K562 (cell line): ENCODE results near the gene HS3ST3B1. TPM values are rescaled to one million over a fixed set of nuclear protein-coding genes. Genes with fewer than 3 reads are reported as not detected.

ENCODE experiments used
- ATAC-seq: fragments of 200-7000 bp; cut with Tn5 transposase; 3 replicates; pipeline ENCODE4 v1.9.1; 2020; ENCODE audit warnings: moderate library complexity
- BruUV-seq: library from RNA; stranded (reverse); fragments of 400-500 nt; replicated peaks from 2 replicates; lab custom pipeline; 2021; lab: Mats Ljungman, UMichigan
- CTCF ChIA-PET: fragments of 300-600 bp; formaldehyde crosslinking; extraction: SDS; loops from one replicate; lab custom pipeline; 2021; ENCODE audit warnings: low intra/inter-chr PET ratio; lab: Yijun Ruan, JAX
- POLR2A ChIA-PET: fragments of 300-600, 350-650 bp; sonication (Branson Sonifier 250); formaldehyde crosslinking; extraction: SDS; loops from one replicate; lab custom pipeline; 2021; ENCODE audit warnings: antibody characterized with exemption, inconsistent platforms; lab: Yijun Ruan, JAX
- DNase-seq, 4 experiments: peaks; one replicate each; pipeline versions ENCODE4 v3.0.0 to v3.0.0-alpha.2; 2011 to 2018; ENCODE audit warnings: low spot score in 3 of 4, mixed read lengths in 3 of 4; ENCODE audit errors: extremely low read depth in 1 of 4
- FAIRE-seq: peaks from 2 replicates; lab custom pipeline; 2011; peaks lifted over from hg19 to GRCh38; lab: Jason Lieb, UNC
- H2AFZ ChIP-seq: 2 replicates; pipeline ENCODE4 v1.6.0; 2011; ENCODE audit warnings: low read depth, low read length, control low read depth, inconsistent platforms
- H3K27ac ChIP-seq: fragments of 200-600 bp; 3 replicates; pipeline ENCODE4 v1.8.0; 2011; ENCODE audit warnings: low read depth, mild to moderate bottlenecking, control low read depth, inconsistent platforms, low read length, moderate library complexity, mixed read lengths; ENCODE audit errors: extremely low read depth
- H3K27me3 ChIP-seq, 2 experiments: fragments of 300-600 bp in 1 of 2; 2 replicates in 1 of 2; 3 replicates in 1 of 2; pipeline versions ENCODE4 v1.6.0 to v1.8.0; 2011; ENCODE audit warnings: inconsistent platforms in 2 of 2, low read length in 2 of 2, mild to moderate bottlenecking in 1 of 2, mixed read lengths in 1 of 2, moderate library complexity in 1 of 2; ENCODE audit not compliant: control insufficient read depth in 2 of 2, insufficient read depth in 2 of 2
- H3K36me3 ChIP-seq: fragments of 300-600 bp; 3 replicates; pipeline ENCODE4 v1.8.0; 2011; ENCODE audit warnings: mild to moderate bottlenecking, low read length, inconsistent platforms; ENCODE audit not compliant: control insufficient read depth, insufficient read depth
- H3K4me1 ChIP-seq, 2 experiments: fragments of 200-600 bp in 1 of 2; replicated peaks in 1 of 2; 2 replicates in 1 of 2; 3 replicates in 1 of 2; pipeline versions ENCODE4 v1.5.1 to v1.8.0; 2011; ENCODE audit warnings: inconsistent platforms in 2 of 2, low read length in 2 of 2, mild to moderate bottlenecking in 1 of 2, mixed read lengths in 1 of 2, moderate library complexity in 1 of 2; ENCODE audit not compliant: control insufficient read depth in 2 of 2, insufficient read depth in 2 of 2
- H3K4me2 ChIP-seq: 2 replicates; pipeline ENCODE4 v1.6.1; 2011; ENCODE audit warnings: low read length, control low read depth, inconsistent platforms, mixed read lengths; ENCODE audit not compliant: insufficient read depth
- H3K4me3 ChIP-seq: fragments of 200-600 bp; sonication (generic), shearing (Covaris generic); 2 replicates; pipeline ENCODE4 v1.5.1; 2016; ENCODE audit warnings: control low read depth, inconsistent platforms
- H3K79me2 ChIP-seq: fragments of 200-600 bp; 3 replicates; pipeline ENCODE4 v1.8.0; 2011; ENCODE audit warnings: low read length, inconsistent platforms; ENCODE audit not compliant: control insufficient read depth, insufficient read depth
- H3K9ac ChIP-seq, 2 experiments: 2 replicates each; pipeline versions ENCODE4 v1.6.0 to v1.6.1; 2011; ENCODE audit warnings: low read depth in 2 of 2, low read length in 2 of 2, control low read depth in 1 of 2, inconsistent platforms in 1 of 2, mild to moderate bottlenecking in 1 of 2, mixed read lengths in 1 of 2; ENCODE audit not compliant: insufficient read depth in 1 of 2
- H3K9me1 ChIP-seq: one replicate; pipeline ENCODE4 v1.6.0; 2011; ENCODE audit warnings: inconsistent platforms, mild to moderate bottlenecking, low read length, moderate library complexity; ENCODE audit not compliant: control insufficient read depth, insufficient read depth
- H3K9me3 ChIP-seq: replicated peaks from 2 replicates; pipeline ENCODE4 v1.5.1; 2011; ENCODE audit warnings: low read depth, low read length, inconsistent platforms; ENCODE audit not compliant: control insufficient read depth, insufficient read depth
- H4K20me1 ChIP-seq: replicated peaks from 2 replicates; pipeline ENCODE4 v1.6.1; 2011; ENCODE audit warnings: low read length, inconsistent platforms, mixed read lengths; ENCODE audit not compliant: control insufficient read depth, insufficient read depth
- NFATC3 ChIP-seq: fragments of 450-650 bp; IDR thresholded peaks from 2 replicates; pipeline ENCODE4 v1.6.1; 2017; ENCODE audit warnings: mild to moderate bottlenecking
- PRPF4 ChIP-seq: fragments of 200-400 bp; formaldehyde crosslinking; IDR thresholded peaks from one replicate; pipeline ENCODE4 v1.6.1; 2017; ENCODE audit warnings: low read length, low read depth, mild to moderate bottlenecking; ENCODE audit not compliant: insufficient read depth, poor library complexity, severe bottlenecking
- SNIP1 ChIP-seq: fragments of 450-650 bp; IDR thresholded peaks from 2 replicates; pipeline ENCODE4 v1.7.1; 2017; ENCODE audit warnings: low read depth, mild to moderate bottlenecking
- ZNF239 ChIP-seq: fragments of 250-450 bp; sonication (Bioruptor Pico); IDR thresholded peaks from 2 replicates; pipeline ENCODE4 v1.4.0; 2020; ENCODE audit warnings: mild to moderate bottlenecking
- WGBS: fragments of 100-300 bp; shearing (Covaris generic); methylation state at CpG from one replicate; pipeline ENCODE4 v1.1.6; 2016; ENCODE audit warnings: low coverage, mixed read lengths; ENCODE audit not compliant: insufficient coverage; ENCODE audit errors: missing lambda C conversion rate; 5-methylcytosine and 5-hydroxymethylcytosine counted together
- in situ Hi-C: fragments of 300-500 bp; cut with MboI; formaldehyde crosslinking; loops from 4 replicates; pipeline ENCODE4 v1.15.0; 2018; ENCODE audit warnings: inconsistent platforms, mixed read lengths
- intact Hi-C: fragments of 100-400 bp; cut with micrococcal nuclease; formaldehyde crosslinking; loops from 2 replicates; pipeline ENCODE4 v1.14.2; 2022
- polyA plus RNA-seq, 8 experiments: library from polyadenylated mRNA; depleted of rRNA in 4 of 8; stranded (reverse) in 5 of 8; unstranded in 3 of 8; fragments of >200 nt; fragmentation: Nextera tagmentation in 2 of 8; fragmentation: Illumina TruSeq in 1 of 8; extraction: Ambion mirVana in 2 of 8; extraction: Trizol in 1 of 8; gene quantifications; 2 replicates each; pipeline versions ENCODE4 v1.2.1 to v1.2.3, GENCODE V29; 2011 to 2014; ENCODE audit warnings: inconsistent platforms in 1 of 8, missing spikeins in 1 of 8
- total RNA-seq, 7 experiments: library from RNA; depleted of rRNA in 6 of 7; stranded (reverse); fragments of >200 nt in 6 of 7; fragmentation: Illumina TruSeq in 2 of 7; extraction: Trizol in 2 of 7; gene quantifications; 2 replicates each; pipeline versions ENCODE4 v1.2.1 to v1.2.3, GENCODE V29; 2011 to 2021; ENCODE audit warnings: low replicate concordance in 1 of 7
- TF ChIP-seq, protein P1 (sequence below): sonication (generic); formaldehyde crosslinking; IDR thresholded peaks from 2 replicates; pipeline ENCODE4 v1.8.0; 2022; ENCODE audit warnings: mild to moderate bottlenecking, missing genetic modification reagents
- TF ChIP-seq, protein P2 (sequence below): fragments of 450-650 bp; IDR thresholded peaks from 2 replicates; pipeline ENCODE4 v1.6.1; 2016; ENCODE audit warnings: mild to moderate bottlenecking
- TF ChIP-seq, protein P3 (sequence below), 2 experiments: IDR thresholded peaks; 2 replicates each; pipeline ENCODE4 v1.6.1; 2012; ENCODE audit warnings: improper control_type of control experiment in 2 of 2, low read depth in 2 of 2, low read length in 2 of 2, borderline replicate concordance in 1 of 2
- TF ChIP-seq, protein P4 (sequence below): fragments of 450-650 bp; IDR thresholded peaks from 2 replicates; pipeline ENCODE4 v1.6.1; 2017; ENCODE audit warnings: antibody characterized with exemption, mild to moderate bottlenecking

HS3ST3B1 gene
- total and polyA plus RNA-seq, 9 of the 15 experiments (the other 6 are each of a cell fraction or from before 2014, with no cell fraction given), result 1.9 to 12.9 (median 3.7) TPM

DNA sequence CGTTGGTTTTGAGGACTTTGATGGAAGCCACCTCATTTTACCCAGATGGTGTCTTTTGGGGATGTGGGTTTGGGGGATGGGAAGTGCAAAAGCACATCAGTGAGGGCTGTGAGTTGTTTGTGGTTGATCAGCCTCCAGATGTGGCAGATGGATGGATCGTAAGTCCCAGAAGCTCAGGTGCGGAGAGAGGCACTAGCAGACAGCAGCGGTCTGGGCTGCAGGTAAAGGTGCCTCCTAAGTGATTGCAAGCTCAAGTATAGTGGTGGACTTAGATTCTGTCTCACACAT, 18.0 kb downstream of the HS3ST3B1 start:
- intact Hi-C loops, result no loop called here
- ChIA-PET CTCF (no interaction called here), POLR2A (interaction anchor here (0.8 to 1.0 kb wide), 2 partner anchors 9 to 1097 kb away, joined by 3 to 4 read pairs; no protein-coding TSS in a partner anchor)
- Histone ChIP-seq H3K27me3 (no peaks in the 10 kb centered on the region), H3K4me2 (no peak overlapping the region), H3K4me3 (no peak overlapping the region), H3K79me2 (no peaks in the 10 kb centered on the region; the same call in 1 of the 3 replicates), H3K4me1 (peaks cover 0 to 12% of the 10 kb centered on the region in 2 experiments; a peak in 3 of 5 replicates), H3K9me3 (no peaks in the 10 kb centered on the region), H2AFZ (no peak overlapping the region), H3K36me3 (no peaks in the 10 kb centered on the region; the same call in 2 of the 3 replicates), H4K20me1 (no peaks in the 10 kb centered on the region), H3K9me1 (no peaks in the 10 kb centered on the region), H3K9ac (no peak overlapping the region), H3K27ac (no peak overlapping the region)
- 96% methylated on average over 4 of the region's 4 CpGs for WGBS
- BruUV-seq, result no TSS peak
- in situ Hi-C loops, result no loop called here
- DNase-seq (no peak), FAIRE-seq (no peak), ATAC-seq (no peak)
- TF ChIP-seq, protein P1, sequence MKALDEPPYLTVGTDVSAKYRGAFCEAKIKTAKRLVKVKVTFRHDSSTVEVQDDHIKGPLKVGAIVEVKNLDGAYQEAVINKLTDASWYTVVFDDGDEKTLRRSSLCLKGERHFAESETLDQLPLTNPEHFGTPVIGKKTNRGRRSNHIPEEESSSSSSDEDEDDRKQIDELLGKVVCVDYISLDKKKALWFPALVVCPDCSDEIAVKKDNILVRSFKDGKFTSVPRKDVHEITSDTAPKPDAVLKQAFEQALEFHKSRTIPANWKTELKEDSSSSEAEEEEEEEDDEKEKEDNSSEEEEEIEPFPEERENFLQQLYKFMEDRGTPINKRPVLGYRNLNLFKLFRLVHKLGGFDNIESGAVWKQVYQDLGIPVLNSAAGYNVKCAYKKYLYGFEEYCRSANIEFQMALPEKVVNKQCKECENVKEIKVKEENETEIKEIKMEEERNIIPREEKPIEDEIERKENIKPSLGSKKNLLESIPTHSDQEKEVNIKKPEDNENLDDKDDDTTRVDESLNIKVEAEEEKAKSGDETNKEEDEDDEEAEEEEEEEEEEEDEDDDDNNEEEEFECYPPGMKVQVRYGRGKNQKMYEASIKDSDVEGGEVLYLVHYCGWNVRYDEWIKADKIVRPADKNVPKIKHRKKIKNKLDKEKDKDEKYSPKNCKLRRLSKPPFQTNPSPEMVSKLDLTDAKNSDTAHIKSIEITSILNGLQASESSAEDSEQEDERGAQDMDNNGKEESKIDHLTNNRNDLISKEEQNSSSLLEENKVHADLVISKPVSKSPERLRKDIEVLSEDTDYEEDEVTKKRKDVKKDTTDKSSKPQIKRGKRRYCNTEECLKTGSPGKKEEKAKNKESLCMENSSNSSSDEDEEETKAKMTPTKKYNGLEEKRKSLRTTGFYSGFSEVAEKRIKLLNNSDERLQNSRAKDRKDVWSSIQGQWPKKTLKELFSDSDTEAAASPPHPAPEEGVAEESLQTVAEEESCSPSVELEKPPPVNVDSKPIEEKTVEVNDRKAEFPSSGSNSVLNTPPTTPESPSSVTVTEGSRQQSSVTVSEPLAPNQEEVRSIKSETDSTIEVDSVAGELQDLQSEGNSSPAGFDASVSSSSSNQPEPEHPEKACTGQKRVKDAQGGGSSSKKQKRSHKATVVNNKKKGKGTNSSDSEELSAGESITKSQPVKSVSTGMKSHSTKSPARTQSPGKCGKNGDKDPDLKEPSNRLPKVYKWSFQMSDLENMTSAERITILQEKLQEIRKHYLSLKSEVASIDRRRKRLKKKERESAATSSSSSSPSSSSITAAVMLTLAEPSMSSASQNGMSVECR, result no peak
- TF ChIP-seq NFATC3, result no peak
- TF ChIP-seq, protein P2, sequence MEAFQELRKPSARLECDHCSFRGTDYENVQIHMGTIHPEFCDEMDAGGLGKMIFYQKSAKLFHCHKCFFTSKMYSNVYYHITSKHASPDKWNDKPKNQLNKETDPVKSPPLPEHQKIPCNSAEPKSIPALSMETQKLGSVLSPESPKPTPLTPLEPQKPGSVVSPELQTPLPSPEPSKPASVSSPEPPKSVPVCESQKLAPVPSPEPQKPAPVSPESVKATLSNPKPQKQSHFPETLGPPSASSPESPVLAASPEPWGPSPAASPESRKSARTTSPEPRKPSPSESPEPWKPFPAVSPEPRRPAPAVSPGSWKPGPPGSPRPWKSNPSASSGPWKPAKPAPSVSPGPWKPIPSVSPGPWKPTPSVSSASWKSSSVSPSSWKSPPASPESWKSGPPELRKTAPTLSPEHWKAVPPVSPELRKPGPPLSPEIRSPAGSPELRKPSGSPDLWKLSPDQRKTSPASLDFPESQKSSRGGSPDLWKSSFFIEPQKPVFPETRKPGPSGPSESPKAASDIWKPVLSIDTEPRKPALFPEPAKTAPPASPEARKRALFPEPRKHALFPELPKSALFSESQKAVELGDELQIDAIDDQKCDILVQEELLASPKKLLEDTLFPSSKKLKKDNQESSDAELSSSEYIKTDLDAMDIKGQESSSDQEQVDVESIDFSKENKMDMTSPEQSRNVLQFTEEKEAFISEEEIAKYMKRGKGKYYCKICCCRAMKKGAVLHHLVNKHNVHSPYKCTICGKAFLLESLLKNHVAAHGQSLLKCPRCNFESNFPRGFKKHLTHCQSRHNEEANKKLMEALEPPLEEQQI, result no peak
- TF ChIP-seq SNIP1, result no peak
- TF ChIP-seq, protein P3, sequence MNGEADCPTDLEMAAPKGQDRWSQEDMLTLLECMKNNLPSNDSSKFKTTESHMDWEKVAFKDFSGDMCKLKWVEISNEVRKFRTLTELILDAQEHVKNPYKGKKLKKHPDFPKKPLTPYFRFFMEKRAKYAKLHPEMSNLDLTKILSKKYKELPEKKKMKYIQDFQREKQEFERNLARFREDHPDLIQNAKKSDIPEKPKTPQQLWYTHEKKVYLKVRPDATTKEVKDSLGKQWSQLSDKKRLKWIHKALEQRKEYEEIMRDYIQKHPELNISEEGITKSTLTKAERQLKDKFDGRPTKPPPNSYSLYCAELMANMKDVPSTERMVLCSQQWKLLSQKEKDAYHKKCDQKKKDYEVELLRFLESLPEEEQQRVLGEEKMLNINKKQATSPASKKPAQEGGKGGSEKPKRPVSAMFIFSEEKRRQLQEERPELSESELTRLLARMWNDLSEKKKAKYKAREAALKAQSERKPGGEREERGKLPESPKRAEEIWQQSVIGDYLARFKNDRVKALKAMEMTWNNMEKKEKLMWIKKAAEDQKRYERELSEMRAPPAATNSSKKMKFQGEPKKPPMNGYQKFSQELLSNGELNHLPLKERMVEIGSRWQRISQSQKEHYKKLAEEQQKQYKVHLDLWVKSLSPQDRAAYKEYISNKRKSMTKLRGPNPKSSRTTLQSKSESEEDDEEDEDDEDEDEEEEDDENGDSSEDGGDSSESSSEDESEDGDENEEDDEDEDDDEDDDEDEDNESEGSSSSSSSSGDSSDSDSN (IDR thresholded peaks at IDR 0.05; ENCODE audit: borderline replicate concordance in 1 of 2, low read depth in 2 of 2, low read length in 2 of 2), result no peak
- TF ChIP-seq PRPF4, result no peak
- no peak for TF ChIP-seq ZNF239 (CRISPR knock-in tag)
- TF ChIP-seq, protein P4, sequence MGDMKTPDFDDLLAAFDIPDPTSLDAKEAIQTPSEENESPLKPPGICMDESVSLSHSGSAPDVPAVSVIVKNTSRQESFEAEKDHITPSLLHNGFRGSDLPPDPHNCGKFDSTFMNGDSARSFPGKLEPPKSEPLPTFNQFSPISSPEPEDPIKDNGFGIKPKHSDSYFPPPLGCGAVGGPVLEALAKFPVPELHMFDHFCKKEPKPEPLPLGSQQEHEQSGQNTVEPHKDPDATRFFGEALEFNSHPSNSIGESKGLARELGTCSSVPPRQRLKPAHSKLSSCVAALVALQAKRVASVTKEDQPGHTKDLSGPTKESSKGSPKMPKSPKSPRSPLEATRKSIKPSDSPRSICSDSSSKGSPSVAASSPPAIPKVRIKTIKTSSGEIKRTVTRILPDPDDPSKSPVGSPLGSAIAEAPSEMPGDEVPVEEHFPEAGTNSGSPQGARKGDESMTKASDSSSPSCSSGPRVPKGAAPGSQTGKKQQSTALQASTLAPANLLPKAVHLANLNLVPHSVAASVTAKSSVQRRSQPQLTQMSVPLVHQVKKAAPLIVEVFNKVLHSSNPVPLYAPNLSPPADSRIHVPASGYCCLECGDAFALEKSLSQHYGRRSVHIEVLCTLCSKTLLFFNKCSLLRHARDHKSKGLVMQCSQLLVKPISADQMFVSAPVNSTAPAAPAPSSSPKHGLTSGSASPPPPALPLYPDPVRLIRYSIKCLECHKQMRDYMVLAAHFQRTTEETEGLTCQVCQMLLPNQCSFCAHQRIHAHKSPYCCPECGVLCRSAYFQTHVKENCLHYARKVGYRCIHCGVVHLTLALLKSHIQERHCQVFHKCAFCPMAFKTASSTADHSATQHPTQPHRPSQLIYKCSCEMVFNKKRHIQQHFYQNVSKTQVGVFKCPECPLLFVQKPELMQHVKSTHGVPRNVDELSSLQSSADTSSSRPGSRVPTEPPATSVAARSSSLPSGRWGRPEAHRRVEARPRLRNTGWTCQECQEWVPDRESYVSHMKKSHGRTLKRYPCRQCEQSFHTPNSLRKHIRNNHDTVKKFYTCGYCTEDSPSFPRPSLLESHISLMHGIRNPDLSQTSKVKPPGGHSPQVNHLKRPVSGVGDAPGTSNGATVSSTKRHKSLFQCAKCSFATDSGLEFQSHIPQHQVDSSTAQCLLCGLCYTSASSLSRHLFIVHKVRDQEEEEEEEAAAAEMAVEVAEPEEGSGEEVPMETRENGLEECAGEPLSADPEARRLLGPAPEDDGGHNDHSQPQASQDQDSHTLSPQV, result no peak
